WERI-Rb-1 (cell line): ENCODE data around the gene KCTD20.

ENCODE experiments used
- DNase-seq: peaks from one replicate; pipeline ENCODE4 v3.0.0-alpha.2; 2020
- H3K27ac ChIP-seq: fragments of 250-450 bp; sonication (Bioruptor Pico); 2 replicates; pipeline ENCODE4 v1.5.1; 2020; ENCODE audit warnings: mild to moderate bottlenecking, moderate library complexity
- H3K27me3 ChIP-seq: fragments of 250-450 bp; sonication (Bioruptor Pico); 2 replicates; pipeline ENCODE4 v1.5.1; 2021; ENCODE audit warnings: mild to moderate bottlenecking, low read depth, moderate library complexity; ENCODE audit not compliant: insufficient read depth, severe bottlenecking
- H3K36me3 ChIP-seq: fragments of 250-450 bp; sonication (Bioruptor Pico); 2 replicates; pipeline ENCODE4 v1.5.1; 2020; ENCODE audit warnings: mild to moderate bottlenecking, moderate library complexity
- H3K4me3 ChIP-seq: 2 replicates; pipeline ENCODE4 v1.5.1; 2011; ENCODE audit warnings: low read depth, mild to moderate bottlenecking, control low read depth, low read length
- H3K9me3 ChIP-seq: fragments of 250-450 bp; sonication (Bioruptor Pico); 2 replicates; pipeline ENCODE4 v1.5.1; 2021; ENCODE audit warnings: mild to moderate bottlenecking, moderate library complexity; ENCODE audit not compliant: severe bottlenecking
- CTCF ChIP-seq: IDR thresholded peaks from 2 replicates; pipeline ENCODE4 v1.5.1; 2011; ENCODE audit warnings: low read depth, mild to moderate bottlenecking, control low read depth, inconsistent platforms, low read length

KCTD20 gene

GRCh38 chr6:36492621-36493020, 49.8 kb downstream of the KCTD20 start:
- TF ChIP-seq CTCF, result no peak
- Histone ChIP-seq H3K9me3 (no peaks in the 10 kb centered on the region), H3K4me3 (no peak overlapping the region), H3K27me3 (no peaks in the 10 kb centered on the region), H3K36me3 (peaks cover 72% of the 10 kb centered on the region), H3K27ac (no peak overlapping the region)
- DNase-seq, result no peak

GRCh38 chr6:36493319-36493718, 50.5 kb downstream of the KCTD20 start:
- Histone ChIP-seq H3K9me3 (no peaks in the 10 kb centered on the region), H3K36me3 (peaks cover 69% of the 10 kb centered on the region), H3K4me3 (no peak overlapping the region), H3K27ac (no peak overlapping the region), H3K27me3 (no peaks in the 10 kb centered on the region)
- TF ChIP-seq CTCF, result no peak
- no peak for DNase-seq

GRCh38 chr6:36493859-36494258, 51.1 kb downstream of the KCTD20 start:
- Histone ChIP-seq H3K27ac (no peak overlapping the region), H3K4me3 (no peak overlapping the region), H3K27me3 (no peaks in the 10 kb centered on the region), H3K9me3 (no peaks in the 10 kb centered on the region), H3K36me3 (peaks cover 66% of the 10 kb centered on the region)
- no peak for TF ChIP-seq CTCF
- no peak for DNase-seq

GRCh38 chr6:36495086-36495485, 52.3 kb downstream of the KCTD20 start:
- no peaks in the 10 kb centered on the region for H3K9me3 ChIP-seq
- no peak for DNase-seq
- TF ChIP-seq CTCF, result no peak

GRCh38 chr6:36499918-36500317, 57.1 kb downstream of the KCTD20 start:
- no peak for TF ChIP-seq CTCF
- DNase-seq, result no peak
- peaks cover 57% of the 10 kb centered on the region for H3K36me3 ChIP-seq
- no peak overlapping the region for H3K27ac ChIP-seq
- no peaks in the 10 kb centered on the region for H3K9me3 ChIP-seq
- H3K27me3 ChIP-seq, result no peaks in the 10 kb centered on the region
- no peak overlapping the region for H3K4me3 ChIP-seq

More at GRCh38 chr6:36495086-36495485, 52.3 kb downstream of the KCTD20 start:
- H3K27ac ChIP-seq, result no peak overlapping the region
- H3K4me3 ChIP-seq, result no peak overlapping the region
- H3K36me3 ChIP-seq, result peaks cover 62% of the 10 kb centered on the region
- no peaks in the 10 kb centered on the region for H3K27me3 ChIP-seq

GRCh38 chr6:36501686-36502085, 58.9 kb downstream of the KCTD20 start:
- no peak for TF ChIP-seq CTCF
- Histone ChIP-seq H3K4me3 (no peak overlapping the region), H3K27ac (no peak overlapping the region), H3K36me3 (peaks cover 59% of the 10 kb centered on the region), H3K27me3 (no peaks in the 10 kb centered on the region), H3K9me3 (no peaks in the 10 kb centered on the region)
- DNase-seq, result no peak
